SKM-1 (cell line): Measurements from ENCODE around the gene HOMER2.
"Not testable (repeated sequence)": the region's sequence is repeated elsewhere in the genome, so short reads cannot be mapped to it uniquely, and the experiment has no call there.

ENCODE experiments used
- DNase-seq: peaks from one replicate; lab custom pipeline; 2025; ENCODE audit not compliant: unreplicated experiment; lab: John Stamatoyannopoulos, UW

The HOMER2 gene

DNA sequence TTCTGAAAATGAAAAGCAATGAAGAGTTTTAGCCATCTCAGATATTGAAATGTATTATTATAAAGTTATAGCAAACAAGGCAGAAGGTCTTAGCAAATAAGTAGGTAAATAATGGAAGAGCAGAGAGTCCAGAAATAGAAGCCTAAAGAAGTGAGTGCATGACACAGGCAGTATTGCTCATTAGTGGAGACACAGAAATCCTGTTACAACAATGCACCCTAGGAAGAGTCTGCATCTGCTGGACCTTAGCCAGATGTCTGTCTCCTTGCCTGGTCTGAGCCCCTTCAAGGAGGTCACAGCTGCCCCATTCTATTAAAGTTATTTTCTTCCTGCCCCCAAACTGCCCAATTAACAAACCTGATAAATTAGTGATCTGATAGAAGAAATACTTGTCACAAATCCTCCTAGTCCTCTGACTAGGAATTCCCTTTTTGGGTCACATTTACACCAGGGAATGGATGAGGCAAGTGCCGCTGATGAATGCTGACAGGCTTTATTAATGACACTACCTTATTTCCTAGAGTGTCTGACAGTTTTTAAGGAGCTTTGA is 51.9 kb downstream of the HOMER2 start:
- DNase-seq = no peak

DNA sequence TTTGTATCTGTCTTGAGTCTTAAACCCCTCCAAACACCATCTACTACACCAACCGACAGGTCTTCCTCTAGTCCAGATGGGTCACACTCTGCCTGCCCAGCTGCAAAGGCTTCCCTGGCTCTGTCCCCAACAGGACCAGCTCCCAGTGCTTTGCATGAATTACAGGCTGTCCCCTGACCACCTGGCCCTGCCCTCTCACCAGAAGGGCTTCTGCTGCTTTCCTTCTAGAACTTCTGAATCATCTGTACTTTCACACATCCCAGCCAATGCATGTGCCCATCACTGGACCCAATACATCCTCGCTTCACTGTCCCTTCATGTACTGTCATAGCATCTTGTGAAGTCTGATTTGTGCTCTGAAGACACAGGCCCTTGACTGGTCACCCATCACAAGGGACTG is 53.6 kb downstream of the HOMER2 start:
- DNase-seq = no peak

DNA sequence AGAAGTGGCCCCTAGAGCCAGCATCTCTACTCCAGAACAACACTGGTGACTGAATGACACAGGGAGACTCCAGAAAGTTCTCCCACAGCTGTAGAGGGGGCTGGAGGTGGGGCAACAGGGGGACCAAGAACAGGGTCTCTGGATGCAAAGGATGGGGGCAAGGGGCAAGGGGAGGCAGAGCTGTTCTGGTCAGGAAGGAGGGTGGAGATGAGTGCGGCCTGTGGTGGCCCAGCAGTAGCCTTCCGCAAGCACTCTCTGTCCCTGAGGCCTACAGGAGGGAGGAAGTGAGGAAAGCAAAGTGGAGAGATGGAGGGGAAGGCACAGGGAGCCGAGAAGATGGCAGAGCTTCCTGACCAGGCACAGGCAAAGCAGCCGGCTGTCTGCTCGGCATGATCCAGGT is 56.5 kb downstream of the HOMER2 start:
- DNase-seq = no peak

DNA sequence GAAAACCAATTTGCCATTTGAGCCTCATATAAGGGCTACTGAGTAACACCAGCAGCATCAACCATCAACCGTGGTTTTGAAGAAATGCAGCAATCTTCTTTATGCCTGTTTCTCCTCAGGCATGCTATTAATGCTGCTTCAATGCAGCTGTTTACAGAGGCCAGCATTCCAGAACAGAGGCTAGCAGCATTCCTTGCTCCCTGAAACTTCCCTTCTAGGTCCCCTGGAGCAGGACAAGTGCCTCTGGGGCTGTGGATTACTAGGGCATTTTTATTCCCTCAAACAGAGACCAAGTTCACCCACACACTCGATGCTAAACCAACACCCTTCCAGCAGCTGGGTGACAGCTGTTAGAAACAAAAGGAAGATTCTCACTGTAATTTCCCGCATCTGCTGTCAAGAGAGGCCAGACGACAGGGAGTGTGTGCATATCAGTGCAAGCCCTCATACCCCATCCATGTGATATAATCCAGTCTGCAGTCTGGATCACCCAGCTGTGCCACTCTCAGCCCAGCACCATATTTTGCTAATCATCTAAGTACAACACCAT is 57.5 kb downstream of the HOMER2 start:
- DNase-seq = no peak

DNA sequence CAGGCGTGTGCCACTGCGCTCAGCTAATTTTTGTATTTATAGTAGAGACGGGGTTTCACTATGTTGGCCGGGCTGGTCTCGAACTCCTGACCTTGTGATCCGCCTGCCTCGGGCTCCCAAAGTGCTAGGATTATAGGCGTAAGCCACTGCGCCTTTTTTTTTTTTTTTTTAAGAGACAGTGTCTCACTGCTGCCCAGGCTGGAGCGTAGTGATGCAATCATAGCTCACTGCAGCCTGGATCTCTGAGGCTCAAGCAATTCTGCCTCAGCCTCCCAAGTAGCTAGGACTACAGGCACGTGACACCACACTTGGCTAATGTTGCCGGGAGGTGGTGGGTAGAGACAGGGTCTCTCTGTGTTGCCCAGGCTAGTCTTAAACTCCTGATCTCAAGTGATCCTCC is 59.0 kb downstream of the HOMER2 start:
- not testable (repeated sequence) for DNase-seq

DNA sequence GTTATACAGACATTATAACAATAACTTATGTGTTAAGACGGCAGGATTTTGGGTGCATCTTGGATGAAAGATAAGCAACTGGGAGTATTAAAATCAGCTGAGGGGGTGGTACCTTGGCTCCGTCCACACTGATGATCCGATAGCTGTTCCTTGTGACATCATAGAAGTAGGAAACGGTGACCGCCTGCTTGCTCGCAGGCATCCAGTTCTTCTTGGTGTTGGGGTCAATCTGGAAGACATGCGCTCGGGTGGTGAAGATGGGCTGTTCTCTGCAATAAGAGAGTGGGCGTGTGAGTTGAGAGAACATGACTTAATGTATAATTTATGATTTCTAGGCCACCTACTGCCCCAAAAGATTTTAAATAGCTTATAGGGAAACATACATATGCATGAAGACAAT is 59.9 kb downstream of the HOMER2 start:
- no peak for DNase-seq

DNA sequence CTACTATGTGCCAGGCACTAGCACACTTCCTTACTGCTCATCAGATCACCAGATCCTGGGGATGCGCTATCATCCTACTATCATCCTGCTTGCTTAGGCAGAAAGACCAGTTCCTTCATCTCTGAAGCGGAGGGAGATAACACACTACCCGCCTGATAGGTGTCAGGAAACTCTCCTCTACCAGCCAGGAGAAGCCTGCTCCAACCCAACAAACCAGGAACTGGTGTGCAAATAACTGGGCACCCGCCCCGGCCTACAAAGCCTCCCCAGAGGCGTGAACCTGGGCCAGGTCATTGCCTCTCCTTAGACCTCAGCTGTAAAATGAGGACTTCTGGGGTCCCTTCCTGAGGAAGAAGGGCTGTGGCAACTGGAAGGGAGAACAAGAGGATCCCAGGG is 61.5 kb downstream of the HOMER2 start:
- DNase-seq = no peak

DNA sequence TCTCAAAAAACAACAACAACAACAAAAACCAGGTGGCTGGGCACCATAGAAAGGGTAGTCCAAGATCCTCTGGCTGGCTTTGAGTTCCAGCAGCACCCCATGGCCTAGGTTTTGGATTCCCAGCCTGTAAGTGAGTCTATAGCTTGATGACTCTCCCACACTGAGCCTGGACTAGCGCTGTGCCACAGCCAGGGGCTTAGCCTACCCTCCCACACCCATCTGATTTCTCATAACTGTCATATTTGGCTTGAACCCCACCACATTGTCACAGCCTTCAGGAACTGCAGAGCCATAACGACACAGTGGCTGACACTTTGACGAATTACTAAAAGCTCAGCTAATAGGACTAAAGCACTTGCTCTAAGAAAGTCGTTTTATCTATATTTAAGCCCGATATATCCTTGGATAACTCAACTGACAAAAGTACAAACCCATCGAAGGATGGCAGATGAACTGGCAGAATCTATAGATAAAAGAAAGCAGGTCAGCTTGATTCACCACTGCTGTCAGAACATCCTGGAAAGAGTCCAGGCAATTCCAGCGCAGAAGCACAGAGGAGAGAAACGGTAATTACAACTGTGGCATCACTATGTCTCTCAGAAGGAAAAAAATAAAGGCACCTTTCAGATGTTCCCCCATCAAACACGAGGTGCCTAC is 62.1 kb downstream of the HOMER2 start:
- DNase-seq = no peak

DNA sequence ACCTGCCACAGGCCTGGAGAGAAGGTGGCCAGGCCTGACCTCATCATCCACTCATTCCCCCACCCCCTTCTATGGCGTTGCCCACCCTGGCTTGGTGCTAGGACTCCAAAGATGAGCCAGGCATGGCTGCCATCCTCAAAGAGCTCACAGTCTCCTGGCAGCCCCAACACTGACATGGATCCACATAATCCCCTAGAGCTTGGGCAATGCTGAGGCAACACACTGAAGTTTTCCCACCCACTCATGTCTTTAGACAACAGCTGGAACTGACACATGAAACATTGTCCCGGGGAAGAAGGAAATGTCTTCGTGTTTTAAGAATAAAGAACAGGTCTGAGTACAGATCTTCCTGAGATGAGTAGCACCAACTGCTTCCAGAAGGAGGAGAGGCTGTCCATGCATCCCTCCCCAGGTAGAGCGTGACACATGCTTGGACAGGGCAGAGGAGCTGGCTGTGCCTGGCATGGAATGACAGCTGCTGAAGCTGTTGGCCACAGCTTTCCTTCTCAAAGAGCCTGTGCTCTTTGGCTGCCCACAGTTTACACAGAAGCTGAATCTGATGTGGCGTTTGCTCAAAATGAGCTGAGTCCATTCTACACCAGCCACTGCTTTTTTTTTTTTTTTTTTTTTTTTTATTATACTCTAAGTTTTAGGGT is 70.1 kb downstream of the HOMER2 start:
- no peak for DNase-seq

DNA sequence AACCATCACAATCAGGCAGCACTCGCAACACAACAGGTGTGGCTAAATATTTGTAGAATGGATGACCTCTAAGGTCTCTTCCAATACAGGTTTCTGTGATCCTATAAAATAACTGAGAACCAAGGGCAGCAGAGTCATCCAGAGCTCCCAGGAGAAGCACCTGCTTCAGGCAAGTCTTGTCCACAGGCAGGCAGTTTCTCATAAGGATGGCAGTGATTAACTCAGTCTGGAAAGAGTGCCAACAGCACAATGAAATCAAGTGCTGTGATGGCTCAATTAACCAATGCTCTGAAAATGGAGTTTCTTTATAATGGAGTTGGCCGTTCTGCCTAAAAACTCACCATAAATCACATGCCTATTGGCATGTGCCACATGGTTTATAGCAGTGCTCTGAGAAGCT is 70.8 kb downstream of the HOMER2 start:
- DNase-seq = no peak

DNA sequence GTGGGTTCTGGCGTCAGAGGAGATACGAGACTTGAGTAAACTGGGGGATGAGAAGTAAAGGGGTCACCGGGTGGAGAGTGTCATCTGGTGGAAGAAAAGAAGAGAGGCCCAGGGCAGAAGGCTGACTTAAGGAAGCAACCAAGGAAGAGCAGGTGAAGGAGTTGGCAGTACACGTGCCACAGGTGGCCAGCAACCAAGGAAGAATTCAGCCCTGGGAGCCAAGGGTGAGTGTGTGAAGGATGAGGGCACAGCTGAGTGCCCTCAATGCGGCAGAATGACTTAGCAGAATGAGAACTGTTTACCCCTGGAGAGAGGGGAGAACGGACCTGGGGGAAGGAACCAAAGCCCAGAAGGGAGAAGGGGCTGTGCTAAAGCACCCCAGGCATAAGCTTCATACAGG is 71.8 kb downstream of the HOMER2 start:
- DNase-seq = no peak

DNA sequence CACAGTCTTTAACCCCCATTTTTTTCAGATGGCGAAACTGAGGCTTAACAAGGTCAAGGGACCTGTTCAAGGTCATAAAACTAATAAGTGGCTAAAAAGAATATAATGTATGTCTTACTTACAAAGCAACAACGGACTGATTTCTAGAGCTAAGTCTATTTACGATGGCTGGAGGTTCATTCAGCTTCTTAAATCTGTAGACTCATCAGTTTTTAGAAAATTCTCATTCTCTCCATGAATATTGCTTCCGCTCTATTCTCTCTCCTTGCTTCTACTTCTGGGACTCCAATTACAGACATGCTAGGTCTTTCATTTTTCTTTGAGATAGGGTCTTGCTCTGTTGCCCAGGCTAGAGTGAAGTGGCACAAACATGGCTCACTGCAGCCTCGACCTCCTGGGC is 74.2 kb downstream of the HOMER2 start:
- no peak for DNase-seq

DNA sequence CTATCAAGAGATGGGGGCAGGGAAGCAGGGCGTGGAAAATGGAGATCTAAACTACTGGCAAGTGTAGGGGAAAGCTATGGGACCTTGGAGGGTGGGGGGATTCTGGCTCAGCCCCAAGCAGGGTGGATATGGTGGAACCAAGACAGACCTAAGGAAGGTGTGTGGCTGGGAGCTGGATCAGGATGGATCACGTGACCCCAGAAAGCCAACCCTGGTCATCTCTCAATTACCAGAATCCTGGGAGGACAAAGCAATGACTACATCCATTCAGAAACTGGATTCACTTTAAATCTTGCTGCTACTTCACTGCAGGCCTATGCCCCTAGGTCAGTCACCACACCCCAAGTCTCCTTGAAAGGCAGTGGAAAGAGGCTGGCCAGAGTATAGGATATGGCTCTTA is 74.7 kb downstream of the HOMER2 start:
- no peak for DNase-seq

DNA sequence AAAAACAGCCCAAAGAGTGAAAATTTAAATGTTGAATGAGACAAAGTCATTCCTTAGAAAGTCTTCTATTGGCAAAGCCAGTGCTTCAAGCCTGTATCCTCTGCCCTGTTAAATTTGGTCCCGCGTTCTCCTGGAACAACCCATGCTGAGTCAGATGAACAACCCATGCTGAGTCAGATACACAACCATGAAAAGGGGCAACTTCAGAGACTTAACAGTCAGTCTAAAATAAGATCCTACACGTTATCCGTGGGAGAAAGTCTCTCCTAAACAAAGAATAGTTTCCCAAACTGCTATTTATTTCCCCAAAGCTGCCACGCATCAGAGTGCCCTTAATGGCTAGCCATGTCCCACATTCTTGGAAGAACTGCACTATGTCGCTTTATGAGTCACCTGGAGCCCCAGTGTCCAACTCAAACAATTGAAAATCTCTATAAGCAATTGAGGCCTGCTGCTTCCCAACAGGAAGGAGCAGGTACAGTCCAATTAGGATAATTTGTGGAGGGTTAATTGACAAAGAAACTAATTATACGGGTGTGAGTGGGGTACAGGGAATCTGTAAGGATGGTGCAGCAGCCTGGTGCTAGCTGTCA is 77.0 kb downstream of the HOMER2 start:
- no peak for DNase-seq

DNA sequence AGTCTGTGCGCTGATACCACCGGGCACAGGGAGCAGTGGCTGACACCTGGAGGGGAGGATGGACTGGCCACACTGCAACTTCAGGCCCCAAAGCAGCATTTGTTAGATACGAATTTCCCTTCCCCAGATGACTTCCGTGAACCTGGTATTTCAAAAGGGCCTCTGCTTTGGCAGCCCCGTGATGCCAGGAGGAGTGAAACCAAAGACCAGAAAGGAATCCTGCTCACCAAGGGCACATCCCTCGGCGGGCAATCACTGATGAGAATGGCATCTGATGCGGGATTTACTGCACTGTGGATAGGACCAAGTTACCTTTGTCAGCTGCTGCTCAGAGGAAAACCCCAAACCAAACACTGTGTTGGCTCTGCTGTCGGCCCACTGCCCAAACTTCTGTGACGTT is 77.6 kb downstream of the HOMER2 start:
- no peak for DNase-seq

DNA sequence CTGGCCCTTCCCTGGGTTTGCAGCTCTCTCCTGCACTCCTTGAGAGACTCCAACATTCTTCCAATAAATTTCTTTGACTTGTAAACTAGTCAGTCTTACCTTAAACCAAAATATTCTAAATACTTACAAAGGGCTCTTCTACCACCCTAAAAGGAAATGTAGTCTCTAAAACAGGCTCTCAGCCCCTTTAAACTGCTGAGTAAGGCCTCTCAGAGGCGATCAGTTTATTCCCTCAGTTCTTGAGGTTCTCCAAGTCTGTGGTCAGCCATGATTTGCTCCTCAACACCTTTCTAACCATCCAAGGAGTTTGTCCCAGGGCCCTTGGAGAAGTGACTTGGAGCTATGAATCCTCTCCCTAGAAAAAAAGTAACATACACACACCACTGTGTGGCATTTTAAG is 78.3 kb downstream of the HOMER2 start:
- DNase-seq = no peak

DNA sequence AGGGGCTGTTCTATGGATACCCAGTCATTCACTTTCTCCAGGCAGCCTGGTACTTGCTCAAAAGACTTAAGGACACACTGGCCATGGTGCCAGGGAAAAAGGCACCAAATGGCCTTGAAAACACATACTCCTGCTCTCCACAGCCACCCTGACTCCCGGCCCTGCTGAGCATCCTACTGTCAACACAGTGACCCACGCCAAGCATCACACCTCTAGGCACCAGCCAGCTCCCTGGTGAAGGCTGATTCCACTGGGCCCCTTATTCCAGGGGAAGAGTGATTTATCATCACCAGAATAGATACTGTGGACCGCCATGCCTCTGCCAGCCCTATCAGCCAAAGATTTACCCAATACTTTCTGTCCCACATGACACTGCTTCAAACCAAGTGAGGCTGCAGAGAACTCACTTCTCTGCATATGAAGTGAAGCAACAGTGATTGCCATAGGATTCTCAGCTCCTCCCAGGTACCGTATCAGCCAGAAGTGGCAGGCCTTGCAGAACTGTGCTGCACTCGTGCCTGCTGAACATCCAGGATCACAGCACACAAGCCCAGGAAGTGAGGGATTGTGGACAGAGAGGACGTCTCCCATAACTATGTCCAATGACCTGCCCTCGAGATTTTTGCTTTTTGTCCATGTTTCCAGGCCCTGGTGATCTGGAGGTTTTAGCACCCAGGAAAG is 79.4 kb downstream of the HOMER2 start:
- DNase-seq = no peak

DNA sequence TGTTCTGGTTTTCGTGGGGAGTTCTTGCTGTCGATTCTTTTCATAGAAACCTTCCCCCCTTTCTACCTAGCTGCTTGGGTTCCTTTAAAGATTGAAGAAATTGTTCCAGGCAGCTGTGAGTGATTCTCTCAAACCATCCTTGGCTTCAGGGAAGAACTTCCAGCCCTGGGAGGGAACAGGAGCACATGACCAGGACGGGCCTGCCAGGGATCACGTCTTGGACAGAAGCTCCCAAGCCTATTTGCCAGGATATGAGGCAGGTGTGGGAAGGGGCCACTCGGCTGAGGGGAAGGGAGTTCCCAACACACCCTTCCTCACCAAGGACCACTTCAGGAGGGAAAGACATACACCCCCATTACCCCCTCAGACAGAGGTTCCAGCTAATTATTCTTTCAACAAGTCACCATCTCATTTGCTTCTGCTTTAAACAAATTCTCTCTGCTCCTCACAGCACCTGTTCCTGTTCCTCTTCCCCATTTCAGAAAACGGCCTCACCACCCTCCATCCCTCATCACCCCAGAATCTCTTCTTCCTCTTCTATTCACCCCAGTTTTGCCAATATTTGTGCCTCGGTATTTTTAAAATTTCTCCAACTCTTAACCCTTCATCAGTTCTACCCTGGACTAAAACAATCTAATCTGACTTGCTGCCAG is 80.6 kb downstream of the HOMER2 start:
- no peak for DNase-seq

DNA sequence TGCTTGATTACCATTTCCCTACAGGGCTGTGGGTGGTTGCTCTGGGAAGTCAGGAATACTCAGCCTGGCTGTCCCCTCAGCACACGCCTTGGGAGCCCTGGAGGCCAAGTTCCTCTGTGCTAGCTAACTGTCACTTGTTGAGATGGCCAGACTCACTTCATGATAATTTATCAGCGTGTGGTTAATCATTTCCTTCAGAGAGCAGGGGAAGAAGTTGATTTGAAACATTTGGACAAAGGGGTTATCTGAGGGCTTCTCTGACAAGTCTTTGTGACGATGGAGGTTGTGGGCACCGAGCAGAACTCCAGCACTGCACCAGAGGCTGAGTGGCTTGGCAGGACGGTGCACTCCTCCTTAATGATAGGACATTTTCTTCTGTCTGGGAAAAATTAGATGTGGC is 81.2 kb downstream of the HOMER2 start:
- peak; percentile 64 for DNase-seq

DNA sequence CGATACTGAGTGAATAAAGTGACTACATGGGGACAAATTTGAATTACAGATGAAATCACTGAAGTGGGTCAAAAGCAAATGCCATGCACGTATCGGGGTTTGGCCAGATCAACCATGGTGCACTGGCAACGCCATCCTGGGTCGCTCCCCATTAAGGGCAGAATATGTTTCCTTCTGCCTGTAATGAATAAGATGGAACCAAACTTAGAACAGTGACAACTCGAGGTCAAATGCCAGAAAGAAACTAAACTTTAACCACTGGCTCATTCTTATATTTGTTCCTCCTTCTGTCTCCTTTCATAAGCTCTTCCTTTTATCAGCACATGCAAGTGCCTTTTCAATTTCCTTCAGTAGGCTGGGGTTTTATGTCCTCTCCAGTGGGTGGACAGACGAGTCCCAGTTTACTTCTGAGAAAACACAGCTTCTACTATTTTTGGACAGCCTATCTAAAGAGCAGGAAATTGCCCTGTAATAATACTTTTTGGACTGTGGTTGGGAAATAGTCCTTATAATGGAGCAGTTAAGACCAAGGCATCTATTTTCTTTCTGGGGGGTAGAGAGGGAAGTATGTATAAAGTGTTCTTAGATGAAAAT is 81.7 kb downstream of the HOMER2 start:
- DNase-seq = peak; percentile 77

DNA sequence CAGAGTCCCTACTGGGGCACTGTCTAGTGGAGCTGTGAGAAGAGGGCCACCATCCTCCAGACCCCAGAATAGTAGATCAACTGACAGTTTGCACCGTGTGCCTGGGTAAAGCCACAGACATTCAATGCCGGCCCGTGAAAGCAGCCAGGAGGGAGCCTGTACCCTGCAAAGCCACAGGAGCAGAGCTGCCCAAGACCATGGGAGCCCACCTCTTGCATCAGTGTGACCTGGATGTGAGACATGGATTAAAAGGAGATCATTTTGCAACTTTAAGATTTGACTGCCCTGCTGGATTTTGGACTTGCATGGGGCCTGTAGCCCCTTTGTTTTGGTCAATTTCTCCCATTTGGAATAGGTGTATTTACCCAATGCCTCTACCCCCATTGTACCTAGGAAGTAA is 86.5 kb downstream of the HOMER2 start:
- DNase-seq = not testable (repeated sequence)
